UCSD-AML1 (cell line): Measurements from ENCODE around the gene GRIN3B.
"Not testable (repeated sequence)": the region's sequence is repeated elsewhere in the genome, so short reads cannot be mapped to it uniquely, and the experiment has no call there.

Experiments used
- DNase-seq: peaks from one replicate; lab custom pipeline; 2025; ENCODE audit not compliant: unreplicated experiment; lab: John Stamatoyannopoulos, UW

Gene GRIN3B

GRCh38 chr19:1000095-1000494, at the start of gene GRIN3B:
GRIN3B (plus strand) TSS chr19:1000419; CDS start chr19:1000438, 19 bp downstream.
- DNase-seq: peak; percentile 58

GRCh38 chr19:952049-952679, 48.1 kb upstream of the GRIN3B start:
- DNase-seq: no peak

- DNase-seq: no peak
Measured at GRCh38 chr19:952680-953444, 47.4 kb upstream of the GRIN3B start.

GRCh38 chr19:953445-954271, 46.6 kb upstream of the GRIN3B start:
- no peak for DNase-seq

GRCh38 chr19:954272-954671, 45.9 kb upstream of the GRIN3B start:
- no peak for DNase-seq

GRCh38 chr19:954672-955494, 45.3 kb upstream of the GRIN3B start:
- DNase-seq: no peak

- no peak for DNase-seq
Measured at GRCh38 chr19:955803-956765, 44.1 kb upstream of the GRIN3B start.

GRCh38 chr19:956766-957440, 43.3 kb upstream of the GRIN3B start:
- DNase-seq: no peak

- not testable (repeated sequence) for DNase-seq
Measured at GRCh38 chr19:957578-957977, 42.6 kb upstream of the GRIN3B start.

GRCh38 chr19:958967-959855, 41.0 kb upstream of the GRIN3B start:
- no peak for DNase-seq

GRCh38 chr19:960020-960419, 40.2 kb upstream of the GRIN3B start:
- no peak for DNase-seq

GRCh38 chr19:960601-960938, 39.6 kb upstream of the GRIN3B start:
- DNase-seq: no peak

- peak; percentile 21 for DNase-seq
Measured at GRCh38 chr19:961866-962620, 38.2 kb upstream of the GRIN3B start.

- no peak for DNase-seq
Measured at GRCh38 chr19:962683-963400, 37.4 kb upstream of the GRIN3B start.

GRCh38 chr19:963486-963951, 36.7 kb upstream of the GRIN3B start:
- peak; percentile 15 for DNase-seq

- no peak for DNase-seq
Measured at GRCh38 chr19:964116-964520, 36.1 kb upstream of the GRIN3B start.
